Endothelial cell of umbilical vein (primary cell): ENCODE measurements around the gene AIRE. TPM values are rescaled to one million over a fixed set of nuclear protein-coding genes. Genes with fewer than 3 reads are reported as not detected.
A peak's percentile ranks its signal among the peaks of the same experiment; 100 is the strongest.
"Not testable (repeated sequence)": the region's sequence is repeated elsewhere in the genome, so short reads cannot be mapped to it uniquely, and the experiment has no call there.

Experiments used
- BruUV-seq: library from RNA; stranded (reverse); fragments of 400-500 nt; replicated peaks from 2 replicates; lab custom pipeline; 2021; lab: Mats Ljungman, UMichigan
- CTCF ChIA-PET: fragments of 300-600, 350-600 bp; sonication (Branson Sonifier 250); formaldehyde crosslinking; loops from one replicate; lab custom pipeline; 2021; ENCODE audit warnings: antibody characterized with exemption, inconsistent platforms; lab: Charles Lee
- POLR2A ChIA-PET: fragments of 300-600, 350-600 bp; sonication (Branson Sonifier 250); formaldehyde crosslinking; loops from one replicate; lab custom pipeline; 2021; ENCODE audit warnings: antibody characterized with exemption, inconsistent platforms; lab: Charles Lee
- DNase-seq: peaks from one replicate; pipeline ENCODE4 v3.0.0-alpha.2; 2011; ENCODE audit warnings: low read depth, low spot score
- FAIRE-seq: peaks from 2 replicates; lab custom pipeline; 2011; peaks lifted over from hg19 to GRCh38; lab: Jason Lieb, UNC
- H2AFZ ChIP-seq: 2 replicates; pipeline ENCODE4 v1.6.0; 2012; ENCODE audit warnings: low read depth, low read length, control low read depth, inconsistent platforms
- H3K27ac ChIP-seq: 2 replicates; pipeline ENCODE4 v1.5.1; 2011; ENCODE audit warnings: low read depth, mild to moderate bottlenecking, control low read depth, low read length, moderate library complexity; ENCODE audit not compliant: insufficient read depth
- H3K27me3 ChIP-seq, 2 experiments: 2 replicates each; pipeline versions ENCODE4 v1.6.0 to v1.6.1; 2011; ENCODE audit warnings: low read length in 2 of 2, mixed read lengths in 1 of 2; ENCODE audit not compliant: control insufficient read depth in 2 of 2, insufficient read depth in 2 of 2
- H3K36me3 ChIP-seq, 2 experiments: 2 replicates in 1 of 2; 3 replicates in 1 of 2; pipeline ENCODE4 v1.5.1; 2011; ENCODE audit warnings: low read length in 2 of 2, mild to moderate bottlenecking in 1 of 2, moderate library complexity in 1 of 2; ENCODE audit not compliant: control insufficient read depth in 2 of 2, insufficient read depth in 2 of 2; ENCODE audit errors: extremely low read depth in 1 of 2
- H3K4me1 ChIP-seq: 3 replicates; pipeline ENCODE4 v1.5.1; 2011; ENCODE audit warnings: mild to moderate bottlenecking, low read length; ENCODE audit not compliant: control insufficient read depth, insufficient read depth; ENCODE audit errors: extremely low read depth
- H3K4me2 ChIP-seq: 2 replicates; pipeline ENCODE4 v1.6.1; 2011; ENCODE audit warnings: low read length, control low read depth, mixed read lengths; ENCODE audit not compliant: insufficient read depth
- H3K4me3 ChIP-seq, 3 experiments: fragments of 200-600 bp in 1 of 3; sonication (generic), shearing (Covaris generic) in 1 of 3; replicated peaks in 1 of 3; 2 replicates each; pipeline ENCODE4 v1.5.1; 2011 to 2016; ENCODE audit warnings: control low read depth in 3 of 3, low read length in 3 of 3, mild to moderate bottlenecking in 2 of 3, inconsistent platforms in 1 of 3, low read depth in 1 of 3, moderate library complexity in 1 of 3; ENCODE audit not compliant: insufficient read depth in 1 of 3
- H3K79me2 ChIP-seq: 2 replicates; pipeline ENCODE4 v1.6.0; 2012; ENCODE audit warnings: low read length, inconsistent platforms; ENCODE audit not compliant: control insufficient read depth, insufficient read depth
- H3K9ac ChIP-seq: replicated peaks from 2 replicates; pipeline ENCODE3; 2011; ENCODE audit warnings: low read length, control low read depth; ENCODE audit not compliant: insufficient read depth; ENCODE audit errors: extremely low read depth
- H3K9me1 ChIP-seq: replicated peaks from 3 replicates; pipeline ENCODE4 v1.6.0; 2011; ENCODE audit warnings: mild to moderate bottlenecking, low read length; ENCODE audit not compliant: control insufficient read depth, insufficient read depth; ENCODE audit errors: extremely low read depth
- H3K9me3 ChIP-seq: replicated peaks from 2 replicates; pipeline ENCODE4 v1.5.1; 2012; ENCODE audit warnings: low read length, inconsistent platforms; ENCODE audit not compliant: control insufficient read depth, insufficient read depth
- H4K20me1 ChIP-seq: replicated peaks from 2 replicates; pipeline ENCODE3; 2011; ENCODE audit warnings: mild to moderate bottlenecking, low read length; ENCODE audit not compliant: control insufficient read depth, insufficient read depth; ENCODE audit errors: extremely low read depth
- CTCF ChIP-seq, 2 donors: IDR thresholded peaks; 1 replicate in 1 of 2; 2 replicates in 1 of 2; pipeline ENCODE4 v1.5.1; 2011; ENCODE audit warnings: low read length in 2 of 2, mild to moderate bottlenecking in 2 of 2, moderate library complexity in 2 of 2, control low read depth in 1 of 2, inconsistent platforms in 1 of 2, low read depth in 1 of 2; ENCODE audit not compliant: insufficient read depth in 1 of 2; ENCODE audit errors: extremely low read depth in 1 of 2
- JUN ChIP-seq: IDR thresholded peaks from 2 replicates; pipeline ENCODE4 v1.6.1; 2011; ENCODE audit warnings: borderline replicate concordance, low read depth; ENCODE audit not compliant: insufficient read length, insufficient read depth
- dilution Hi-C: fragments of 300-500 bp; cut with MboI; formaldehyde crosslinking; loops from one replicate; pipeline ENCODE4 v1.15.0; 2019; ENCODE audit warnings: low sequenced_read_pairs; ENCODE audit not compliant: extremely low pct_ligation_motif_present
- intact Hi-C: fragments of 100-400 bp; cut with micrococcal nuclease; formaldehyde crosslinking; loops from one replicate; pipeline ENCODE4 v1.10.0; 2022
- polyA plus RNA-seq, 4 experiments: library from polyadenylated mRNA; depleted of rRNA in 3 of 4; stranded (reverse) in 3 of 4; unstranded in 1 of 4; fragments of >200 nt; gene quantifications; 2 replicates each; pipeline versions ENCODE4 v1.2.1 to v1.2.3, GENCODE V29; 2011 to 2012; ENCODE audit warnings: missing spikeins in 1 of 4
- total RNA-seq: library from RNA; stranded (reverse); gene quantifications from 2 replicates; pipeline ENCODE4 v1.2.3, GENCODE V29; 2021

AIRE gene
- total and polyA plus RNA-seq, 2 donors (not counting 3 experiments of a cell fraction or from before 2014, with no cell fraction given), result 0.04 to 0.11 TPM

DNA sequence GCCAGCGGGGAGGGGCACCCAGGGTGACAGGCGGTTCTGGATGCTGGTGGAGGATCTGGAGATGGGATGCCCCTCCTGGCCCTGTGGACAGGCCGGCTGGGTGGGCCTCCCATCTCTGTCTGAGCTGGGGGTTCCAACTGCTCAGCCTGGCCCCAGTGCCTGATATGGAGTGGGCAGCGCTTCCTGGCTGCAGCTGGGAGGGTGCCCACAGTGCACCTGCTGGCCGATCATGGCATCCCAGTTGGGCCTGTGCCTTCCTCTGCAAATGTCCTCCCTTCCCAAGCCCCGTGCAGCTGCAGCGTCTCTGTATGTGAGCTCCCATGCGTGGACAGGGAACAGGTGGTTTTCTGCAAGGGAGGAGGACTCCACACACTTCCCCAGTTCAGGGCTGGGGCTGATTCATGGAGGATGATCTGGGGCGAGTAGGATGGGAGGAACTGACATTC is 16.3 kb downstream of the AIRE start:
- Histone ChIP-seq H3K4me3 (no peak overlapping the region), H3K79me2 (peaks cover 45% of the 10 kb centered on the region), H4K20me1 (no peaks in the 10 kb centered on the region), H3K27me3 (no peaks in the 10 kb centered on the region), H3K4me1 (peaks cover 25% of the 10 kb centered on the region), H3K36me3 (peaks cover 0 to 5% of the 10 kb centered on the region in 2 experiments), H3K9ac (no peak overlapping the region), H3K9me3 (no peaks in the 10 kb centered on the region), H3K4me2 (no peak overlapping the region), H3K9me1 (no peaks in the 10 kb centered on the region), H3K27ac (no peak overlapping the region), H2AFZ (no peak overlapping the region)
- BruUV-seq, result no TSS peak
- ChIA-PET POLR2A (no interaction called here), CTCF (no interaction called here)
- DNase-seq (no peak), FAIRE-seq (no peak)
- intact Hi-C loops (no loop called here), dilution Hi-C loops (no loop called here)
- TF ChIP-seq CTCF (IDR thresholded peaks at IDR 0.05; ENCODE audit: extremely low read depth in 1 of 2, insufficient read depth in 1 of 2, low read depth in 1 of 2, low read length in 2 of 2) (peak in 1 of 2 donors; percentile 22), JUN (no peak)

DNA sequence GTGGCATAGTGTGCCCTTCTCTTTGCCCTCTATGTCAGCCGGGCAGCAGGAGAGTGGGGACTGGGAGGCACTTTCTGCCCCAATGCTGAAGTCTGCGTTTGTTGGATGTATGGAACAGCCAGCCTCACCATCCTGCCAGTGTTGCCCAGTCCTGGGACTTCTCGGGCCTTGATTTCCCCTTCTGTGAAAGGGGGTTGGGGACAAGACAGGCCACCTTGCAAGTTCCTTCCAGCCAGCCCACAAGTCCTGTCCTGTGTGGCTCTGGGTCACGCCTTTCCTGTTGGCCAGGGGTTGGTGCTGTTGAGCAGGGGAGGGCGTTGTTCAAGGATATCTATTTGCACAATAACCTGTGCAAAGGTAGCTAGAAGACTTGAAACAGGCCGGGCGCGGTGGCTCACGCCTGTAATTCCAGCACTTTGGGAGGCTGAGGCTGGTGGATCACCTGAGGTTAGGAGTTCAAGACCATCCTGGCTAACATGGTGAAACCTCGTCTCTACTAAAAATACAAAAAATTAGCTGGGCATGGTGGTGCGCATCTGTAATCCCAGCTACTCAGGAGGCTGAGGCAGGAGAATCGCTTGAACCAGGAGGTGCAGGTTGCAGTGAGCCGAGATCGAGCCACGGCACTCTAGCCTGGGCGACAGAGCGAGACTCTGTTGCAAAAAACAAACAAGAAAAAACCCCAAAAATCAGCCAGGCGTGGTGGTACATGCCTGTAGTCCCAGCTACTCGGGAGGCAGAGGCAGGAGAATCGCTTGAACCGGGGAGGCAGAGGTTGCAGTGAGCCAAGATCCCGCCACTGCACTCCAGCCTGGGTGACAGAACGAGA is 17.1 kb downstream of the AIRE start:
- FAIRE-seq, H3K27me3 ChIP-seq, H3K27ac ChIP-seq, H3K4me2 ChIP-seq, H3K4me3 ChIP-seq, dilution Hi-C loops, H3K9me1 ChIP-seq, BruUV-seq, POLR2A ChIA-PET, DNase-seq, H4K20me1 ChIP-seq, H3K36me3 ChIP-seq, H3K9ac ChIP-seq, H2AFZ ChIP-seq, CTCF ChIA-PET, intact Hi-C loops, H3K9me3 ChIP-seq: not testable (repeated sequence)
- peaks cover 45% of the 10 kb centered on the region for H3K79me2 ChIP-seq
- peaks cover 25% of the 10 kb centered on the region for H3K4me1 ChIP-seq
